ENCODE results near the gene POLR2H.
"Not testable (repeated sequence)": the region's sequence is repeated elsewhere in the genome, so short reads cannot be mapped to it uniquely, and the experiment has no call there.

Gene POLR2H

DNA sequence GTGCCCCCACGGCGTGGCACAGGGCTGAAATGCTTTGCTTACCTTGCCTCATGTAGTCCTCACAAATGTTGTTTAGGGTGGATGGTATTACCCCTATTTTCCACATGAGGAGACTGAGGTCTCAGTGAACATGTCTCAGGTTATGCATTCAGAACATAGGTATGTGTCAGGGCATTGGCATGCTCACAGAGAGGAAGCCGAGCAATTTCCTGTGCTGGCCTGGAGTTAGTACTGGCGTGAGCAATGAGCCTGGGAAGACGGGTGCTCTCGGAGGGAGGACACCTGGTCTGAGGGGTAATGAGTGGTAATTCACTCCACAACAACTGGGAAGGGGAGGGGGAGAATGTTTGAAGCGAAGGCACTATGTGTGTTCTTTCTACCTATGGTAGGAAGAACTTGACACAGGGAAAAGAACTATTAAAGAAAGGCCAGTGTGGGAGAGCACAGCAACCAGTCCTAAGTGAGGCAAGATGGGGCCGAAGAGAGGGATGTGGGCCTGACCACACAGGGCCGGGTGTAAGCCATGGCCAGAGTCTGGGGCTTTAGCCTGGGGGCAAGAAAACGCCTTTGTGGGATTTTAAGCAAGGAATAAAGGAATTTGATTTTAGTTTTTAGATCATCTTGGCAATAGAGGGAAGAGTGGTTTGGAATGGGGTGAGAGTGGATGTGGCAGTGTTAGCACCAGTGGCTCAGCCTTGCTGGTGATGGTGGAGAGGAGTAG, 29.0 kb upstream of the POLR2H start:
- H3K27ac Mint-ChIP-seq, result peak overlapping the region; percentile 12 to 24
- DNase-seq, result no peak
- no peak for ATAC-seq
- H3K4me3 Mint-ChIP-seq, result no peak overlapping the region
- H3K27me3 Mint-ChIP-seq, result no peaks in the 10 kb centered on the region
- no peaks in the 10 kb centered on the region for H3K9me3 Mint-ChIP-seq
- peaks cover 85% of the 10 kb centered on the region for H3K4me1 Mint-ChIP-seq

- ATAC-seq (no peak), DNase-seq (no peak)
- Mint-ChIP-seq H3K27ac (peak overlapping the region; percentile 11 to 12), H3K4me1 (peaks cover 86% of the 10 kb centered on the region), H3K4me3 (no peak overlapping the region), H3K9me3 (no peaks in the 10 kb centered on the region), H3K27me3 (no peaks in the 10 kb centered on the region)
Measured at GRCh38 chr3:184333190-184333589, 28.3 kb upstream of the POLR2H start.

DNA sequence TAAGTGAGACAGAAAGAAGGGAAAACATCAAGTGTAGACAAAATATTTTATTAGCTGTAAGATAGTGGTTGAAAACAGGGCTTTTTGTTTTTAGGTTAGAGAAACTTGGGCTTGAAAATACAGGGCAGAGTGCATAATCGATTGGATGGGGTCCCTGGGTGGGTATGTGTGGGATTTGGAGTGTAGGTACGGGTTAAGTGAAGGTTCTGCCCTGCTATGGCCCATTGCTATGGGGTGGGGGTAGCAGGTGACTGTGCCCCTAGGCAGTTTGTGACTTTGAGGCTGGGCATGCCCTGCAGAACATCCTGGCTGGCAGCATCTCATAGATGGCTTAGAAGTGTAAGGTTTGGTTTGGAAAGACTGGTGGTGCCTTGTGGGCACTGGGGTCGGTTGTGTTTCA, 27.8 kb upstream of the POLR2H start:
- Mint-ChIP-seq H3K4me3 (no peak overlapping the region), H3K4me1 (peaks cover 83% of the 10 kb centered on the region), H3K9me3 (no peaks in the 10 kb centered on the region), H3K27ac (peak overlapping the region; percentile 12 to 38), H3K27me3 (no peaks in the 10 kb centered on the region)
- DNase-seq, result no peak
- no peak for ATAC-seq

- no peaks in the 10 kb centered on the region for H3K9me3 Mint-ChIP-seq
- DNase-seq (peak; percentile 46 to 52), ATAC-seq (peak; percentile 77)
- H3K27me3 Mint-ChIP-seq, result no peaks in the 10 kb centered on the region
- H3K4me3 Mint-ChIP-seq, result peak overlapping the region; percentile 10 to 42
- H3K4me1 Mint-ChIP-seq, result peaks cover 74% of the 10 kb centered on the region
- peak overlapping the region; percentile 12 to 59 for H3K27ac Mint-ChIP-seq
Measured at GRCh38 chr3:184334470-184335158, 26.9 kb upstream of the POLR2H start.

GRCh38 chr3:184335291-184335660, 26.2 kb upstream of the POLR2H start:
- DNase-seq (no peak), ATAC-seq (peak; percentile 0)
- Mint-ChIP-seq H3K4me1 (peaks cover 71% of the 10 kb centered on the region), H3K4me3 (peak overlapping the region; percentile 51 to 90), H3K27me3 (no peaks in the 10 kb centered on the region), H3K27ac (peak overlapping the region in 1 of 2 donors; percentile 29), H3K9me3 (no peaks in the 10 kb centered on the region)

DNA sequence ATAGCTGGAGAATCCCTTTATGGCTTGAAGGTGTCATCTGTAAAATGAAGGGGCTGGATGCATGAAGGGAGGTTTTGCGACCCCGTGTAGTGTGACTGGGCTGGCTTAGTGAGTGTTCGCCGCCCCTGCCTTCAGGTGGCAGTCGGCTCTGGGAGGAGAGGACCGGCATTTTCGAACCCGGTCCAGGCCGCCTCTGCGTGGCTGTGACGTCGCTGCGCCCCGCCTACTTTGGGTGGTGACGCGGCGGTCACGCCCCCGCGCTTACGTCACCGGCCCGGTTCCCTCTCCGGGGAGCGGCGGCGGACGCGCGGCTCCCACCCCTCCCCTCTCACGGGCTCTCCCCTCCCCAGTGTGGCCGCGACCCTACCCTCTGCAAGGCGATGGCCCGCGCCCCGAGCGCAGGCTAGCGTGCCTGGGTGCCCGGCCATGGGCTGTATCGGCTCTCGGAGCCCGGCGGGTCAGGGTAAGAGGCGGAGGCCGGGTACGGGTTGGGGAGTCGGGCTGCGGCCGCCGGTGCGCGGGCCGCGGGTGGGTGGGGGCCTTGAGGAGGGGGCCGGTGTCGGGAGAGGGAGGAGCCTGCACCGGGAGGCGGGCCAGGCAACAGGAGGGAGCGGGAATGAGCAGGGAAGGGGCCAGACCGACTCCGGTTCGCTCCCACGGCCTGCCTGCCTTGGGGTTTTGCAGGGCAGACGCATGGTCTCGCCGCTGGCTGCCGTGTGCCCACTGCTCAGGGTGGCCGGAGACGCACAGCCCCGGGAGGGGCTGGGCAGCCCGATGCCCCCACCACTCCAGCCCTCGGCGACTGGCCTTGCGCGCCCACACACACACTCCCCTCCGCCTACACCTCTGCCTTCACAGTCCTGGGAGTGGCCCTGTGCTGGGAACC, 25.6 kb upstream of the POLR2H start:
- peaks cover 75% of the 10 kb centered on the region for H3K4me1 Mint-ChIP-seq
- ATAC-seq, result peak; percentile 62
- H3K4me3 Mint-ChIP-seq, result peak overlapping the region; percentile 87 to 90
- DNase-seq, result peak; percentile 81 to 86
- H3K27ac Mint-ChIP-seq, result peak overlapping the region; percentile 85 to 95
- H3K9me3 Mint-ChIP-seq, result no peaks in the 10 kb centered on the region
- H3K27me3 Mint-ChIP-seq, result no peaks in the 10 kb centered on the region

GRCh38 chr3:184336547-184337398, 24.7 kb upstream of the POLR2H start:
- ATAC-seq, result no peak
- Mint-ChIP-seq H3K27ac (peak overlapping the region; percentile 85 to 95), H3K27me3 (no peaks in the 10 kb centered on the region), H3K4me3 (peak overlapping the region; percentile 87 to 90), H3K4me1 (peaks cover 70% of the 10 kb centered on the region), H3K9me3 (no peaks in the 10 kb centered on the region)
- DNase-seq, result no peak

DNA sequence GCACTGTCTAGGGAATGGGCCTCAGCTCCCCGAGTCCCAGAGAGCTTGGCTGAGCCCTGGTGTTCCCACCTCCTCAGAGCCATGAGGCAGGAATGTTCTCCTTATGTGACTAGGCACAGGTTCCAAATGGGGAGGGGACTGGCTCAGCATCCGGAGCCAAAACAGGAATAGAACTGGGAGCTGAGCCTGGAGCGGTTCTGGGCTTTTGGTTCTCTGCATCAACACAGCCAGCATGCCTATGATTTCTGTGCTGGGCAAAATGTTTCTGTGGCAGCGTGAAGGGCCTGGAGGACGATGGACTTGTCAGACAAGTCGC, 24.2 kb upstream of the POLR2H start, which contains the start of gene FAM131A:
Gene FAM131A (plus strand): TSS at position 202 of the 316 bp plus-strand sequence. CDS start 31 bp downstream, at position 233.
- Mint-ChIP-seq H3K4me1 (peaks cover 64% of the 10 kb centered on the region), H3K27me3 (no peaks in the 10 kb centered on the region), H3K4me3 (peak within 1 kb of the TSS; percentile 87 to 90), H3K9me3 (no peaks in the 10 kb centered on the region), H3K27ac (peak within 1 kb of the TSS; percentile 85 to 95)
- DNase-seq (no peak), ATAC-seq (no peak)

DNA sequence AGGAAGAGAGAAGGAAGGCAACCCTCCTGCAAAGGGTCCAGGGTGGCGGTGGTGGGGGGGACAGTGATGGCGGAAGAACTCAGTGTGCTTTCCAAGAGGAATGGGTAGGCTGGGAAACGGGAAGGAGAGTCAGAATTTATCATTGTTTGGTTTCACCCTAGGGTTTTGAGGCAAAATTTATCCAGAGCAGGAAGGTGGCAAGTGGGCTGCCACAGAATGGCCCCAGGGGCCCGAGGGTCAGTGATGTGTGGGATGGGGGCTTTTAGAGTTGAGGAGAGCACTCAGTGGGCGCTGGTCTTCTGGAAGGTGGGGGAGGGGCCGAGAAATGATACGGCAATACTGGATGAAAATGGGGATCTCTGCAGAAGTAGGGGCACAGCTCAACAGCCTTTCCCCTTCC, 23.5 kb upstream of the POLR2H start:
- Mint-ChIP-seq H3K4me3 (peak overlapping the region in 1 of 2 donors; percentile 32), H3K27me3 (no peaks in the 10 kb centered on the region), H3K9me3 (no peaks in the 10 kb centered on the region), H3K27ac (peak overlapping the region in 1 of 2 donors; percentile 31), H3K4me1 (peaks cover 58% of the 10 kb centered on the region)
- DNase-seq (no peak), ATAC-seq (no peak)

GRCh38 chr3:184338511-184338945, 23.0 kb upstream of the POLR2H start:
- no peaks in the 10 kb centered on the region for H3K9me3 Mint-ChIP-seq
- DNase-seq, result no peak

DNA sequence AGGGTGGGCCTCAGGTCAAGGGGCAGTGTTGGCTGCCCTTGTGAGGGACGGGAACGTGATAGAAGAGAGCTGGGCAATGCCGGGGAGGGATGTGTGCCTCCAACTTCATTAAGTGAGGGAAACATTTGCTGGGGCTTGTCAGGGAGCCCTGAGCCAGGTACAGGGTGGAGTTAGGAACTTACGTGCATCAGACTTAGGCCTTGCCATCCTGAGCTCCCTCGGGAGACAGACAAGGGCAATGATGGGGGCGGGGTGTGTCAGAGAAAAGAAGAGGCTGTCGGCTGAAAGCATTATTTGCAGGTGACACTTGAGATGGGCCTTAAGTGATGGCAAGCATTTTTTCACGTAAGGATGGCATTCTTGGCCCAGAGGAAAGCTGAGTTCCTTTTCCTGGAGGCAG, 22.5 kb upstream of the POLR2H start:
- no peaks in the 10 kb centered on the region for H3K9me3 Mint-ChIP-seq
- H3K27me3 Mint-ChIP-seq, result no peaks in the 10 kb centered on the region
- DNase-seq (no peak), ATAC-seq (no peak)
- H3K4me3 Mint-ChIP-seq, result no peak overlapping the region
- H3K27ac Mint-ChIP-seq, result no peak overlapping the region
- peaks cover 47% of the 10 kb centered on the region for H3K4me1 Mint-ChIP-seq

More at GRCh38 chr3:184338511-184338945, 23.0 kb upstream of the POLR2H start:
- Mint-ChIP-seq H3K4me1 (peaks cover 52% of the 10 kb centered on the region), H3K27me3 (no peaks in the 10 kb centered on the region), H3K4me3 (peak overlapping the region in 1 of 2 donors; percentile 32), H3K27ac (no peak overlapping the region)
- no peak for ATAC-seq

DNA sequence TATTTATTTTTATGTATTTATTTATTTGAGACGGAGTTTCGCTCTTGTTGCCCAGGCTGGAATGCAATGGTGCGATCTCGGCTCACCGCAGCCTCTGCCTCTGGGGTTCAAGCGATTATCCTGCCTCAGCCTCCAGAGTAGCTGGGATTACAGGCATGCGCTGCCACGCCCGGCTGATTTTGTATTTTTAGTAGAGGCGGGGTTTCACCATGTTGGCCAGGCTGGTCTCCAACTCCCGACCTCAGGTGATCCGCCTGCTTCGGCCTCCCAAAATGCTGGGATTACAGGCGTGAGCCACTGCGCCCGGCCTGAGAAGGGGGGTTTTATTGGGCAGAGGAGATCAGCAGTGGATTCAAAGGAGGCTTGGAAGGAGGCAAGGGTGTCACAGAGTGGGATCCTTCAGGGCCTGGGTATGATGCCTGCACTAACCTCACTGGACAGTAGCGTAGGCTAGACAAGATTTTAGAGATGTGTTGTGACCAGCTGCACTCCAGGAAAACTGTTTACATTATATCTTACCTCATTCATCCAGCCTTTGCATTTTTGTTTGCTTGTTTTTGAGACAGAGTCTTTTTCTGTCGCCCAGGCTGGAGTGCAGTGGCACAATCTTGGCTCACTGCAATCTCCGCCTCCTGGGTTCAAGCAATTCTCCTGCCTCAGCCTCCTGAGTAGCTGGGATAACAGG, 21.9 kb upstream of the POLR2H start:
- H3K27me3 Mint-ChIP-seq, ATAC-seq, H3K9me3 Mint-ChIP-seq, DNase-seq, H3K4me3 Mint-ChIP-seq, H3K27ac Mint-ChIP-seq: not testable (repeated sequence)
- H3K4me1 Mint-ChIP-seq, result peaks cover 42% of the 10 kb centered on the region

DNA sequence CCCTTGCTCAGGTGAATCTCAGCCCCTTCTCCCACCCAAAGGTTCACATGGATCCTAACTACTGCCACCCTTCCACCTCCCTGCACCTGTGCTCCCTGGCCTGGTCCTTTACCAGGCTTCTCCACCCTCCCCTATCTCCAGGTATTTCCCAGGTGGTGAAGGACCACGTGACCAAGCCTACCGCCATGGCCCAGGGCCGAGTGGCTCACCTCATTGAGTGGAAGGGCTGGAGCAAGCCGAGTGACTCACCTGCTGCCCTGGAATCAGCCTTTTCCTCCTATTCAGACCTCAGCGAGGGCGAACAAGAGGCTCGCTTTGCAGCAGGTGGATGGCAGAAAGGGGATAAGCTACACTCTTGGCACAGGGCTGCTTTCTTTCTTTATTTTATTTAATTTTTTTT, 19.6 kb upstream of the POLR2H start:
- Mint-ChIP-seq H3K4me3 (no peak overlapping the region), H3K27me3 (no peaks in the 10 kb centered on the region), H3K4me1 (peaks cover 28% of the 10 kb centered on the region), H3K9me3 (no peaks in the 10 kb centered on the region), H3K27ac (no peak overlapping the region)
- ATAC-seq (no peak), DNase-seq (no peak)

DNA sequence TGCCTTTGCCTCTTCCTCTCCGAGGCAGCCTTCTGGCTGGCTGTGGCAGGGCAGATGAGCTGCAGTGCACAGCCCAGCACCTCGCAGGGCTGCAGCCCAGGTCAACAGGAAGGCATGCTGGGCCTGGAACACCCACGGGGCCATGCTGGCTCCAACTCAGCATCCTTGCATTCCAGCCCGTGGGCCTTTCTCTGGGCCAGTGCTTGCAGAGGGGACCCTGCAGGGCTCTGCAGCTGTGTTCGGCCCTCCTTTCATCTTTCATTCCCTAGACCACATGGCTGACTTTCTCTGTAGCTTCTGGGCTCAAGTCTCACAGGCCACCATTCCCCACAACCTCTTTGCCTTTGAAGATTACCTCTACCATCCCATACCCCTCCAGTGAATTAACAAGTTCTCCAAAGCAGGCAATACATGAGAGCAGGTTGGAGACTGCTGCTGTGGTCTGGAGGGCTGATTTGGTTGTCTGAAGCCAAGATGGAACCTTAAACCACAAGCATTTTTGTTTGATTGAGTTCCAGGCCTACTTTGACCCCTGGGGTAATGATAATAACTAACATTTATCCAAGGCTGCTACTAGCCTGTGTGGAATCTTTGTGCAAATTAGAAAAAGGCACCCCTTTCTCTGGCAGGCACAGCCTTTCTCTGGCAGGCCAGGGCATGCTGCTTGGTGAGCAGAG, 18.2 kb upstream of the POLR2H start:
- no peak overlapping the region for H3K4me3 Mint-ChIP-seq
- no peaks in the 10 kb centered on the region for H3K9me3 Mint-ChIP-seq
- ATAC-seq, result no peak
- DNase-seq, result no peak
- peaks cover 14% of the 10 kb centered on the region for H3K4me1 Mint-ChIP-seq
- no peak overlapping the region for H3K27ac Mint-ChIP-seq
- H3K27me3 Mint-ChIP-seq, result no peaks in the 10 kb centered on the region
